H54 (cell line): ENCODE results near the gene ZNF688.
"Not testable (repeated sequence)": the region's sequence is repeated elsewhere in the genome, so short reads cannot be mapped to it uniquely, and the experiment has no call there.

Experiments used
- DNase-seq: peaks from one replicate; pipeline ENCODE4 v3.0.0; 2011; ENCODE audit warnings: low spot score, mixed read lengths; ENCODE audit not compliant: insufficient read length
- FAIRE-seq: peaks from 3 replicates; lab custom pipeline; 2011; peaks lifted over from hg19 to GRCh38; lab: Jason Lieb, UNC
- POLR2A ChIP-seq: IDR thresholded peaks from 2 replicates; pipeline ENCODE4 v1.6.1; 2011; ENCODE audit warnings: low read depth, mild to moderate bottlenecking, low read length

The ZNF688 gene

DNA sequence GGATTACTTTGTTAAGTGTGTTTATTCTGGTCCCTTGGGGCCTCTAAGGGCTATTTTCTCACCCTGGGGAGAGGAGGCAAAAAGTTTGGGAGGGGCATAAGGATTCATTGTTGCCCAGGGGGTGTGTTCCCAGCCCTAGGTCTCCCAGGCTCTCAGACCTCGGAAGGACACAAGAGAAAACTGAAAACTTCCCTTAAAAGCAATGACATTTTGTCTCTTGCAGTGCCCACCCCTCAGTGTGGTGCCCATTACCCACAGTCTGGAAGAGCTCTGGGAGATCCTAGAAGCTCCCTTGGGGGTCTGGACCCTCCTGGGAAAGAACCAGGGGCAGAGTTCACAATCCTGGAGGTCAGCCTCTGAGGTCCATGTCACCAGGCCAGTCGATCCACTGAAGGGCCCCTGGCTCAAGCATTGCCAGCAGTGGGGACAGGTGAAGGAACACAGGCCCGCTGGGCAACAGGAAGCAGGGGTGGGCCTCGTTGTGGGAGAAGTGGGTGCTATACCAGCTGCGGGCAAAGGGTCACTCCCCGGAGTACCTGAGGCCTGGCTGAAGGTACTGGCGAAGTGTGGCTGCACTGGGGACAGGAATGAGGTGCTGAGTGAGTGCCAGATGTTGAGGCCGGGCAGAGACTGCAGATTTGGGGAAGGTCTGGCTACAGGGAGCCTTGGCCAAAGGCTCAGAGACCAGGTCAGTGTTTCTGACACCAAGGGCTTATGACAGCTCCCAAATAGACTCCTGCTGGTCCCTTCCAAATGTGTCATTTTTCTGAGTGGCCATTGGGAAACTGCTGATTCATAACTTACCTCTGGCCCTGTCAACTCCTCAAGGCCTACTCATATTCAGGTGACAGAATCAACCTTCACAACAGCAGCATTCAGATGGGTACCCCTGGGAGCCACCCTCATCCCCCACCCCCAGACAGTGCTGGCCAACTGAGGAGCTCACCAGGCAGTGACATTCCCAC is 32.2 kb downstream of the ZNF688 start:
- DNase-seq (no peak), FAIRE-seq (no peak)
- no peak for TF ChIP-seq POLR2A

DNA sequence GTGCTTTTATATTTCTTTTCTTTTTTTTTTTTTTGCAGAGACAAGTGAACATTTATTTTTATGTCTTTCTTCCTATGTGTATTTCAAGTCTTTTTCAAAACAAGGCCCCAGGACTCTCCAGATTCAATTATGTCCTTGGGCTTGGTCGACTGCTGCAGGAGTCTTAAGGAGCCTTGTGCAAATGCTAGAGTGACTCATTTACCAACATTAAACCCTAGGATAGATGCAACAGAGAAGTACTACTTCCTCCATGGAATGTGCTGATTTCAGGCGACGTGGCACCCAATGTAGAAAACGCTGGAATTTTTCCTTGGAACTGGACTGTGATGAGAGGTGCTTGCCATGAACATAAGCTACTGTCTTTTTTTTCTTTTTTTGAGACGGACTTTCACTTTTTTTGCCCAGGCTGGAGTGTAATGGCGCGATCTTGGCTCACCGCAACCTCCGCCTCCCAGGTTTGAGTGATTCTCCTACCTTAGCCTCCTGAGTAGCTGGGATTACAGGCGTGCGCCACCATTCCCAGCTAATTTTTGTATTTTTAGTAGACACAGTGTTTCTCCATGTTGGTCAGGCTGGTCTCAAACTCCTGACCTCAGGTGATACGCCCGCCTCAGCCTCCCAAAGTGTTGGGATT is 35.0 kb downstream of the ZNF688 start:
- not testable (repeated sequence) for FAIRE-seq, DNase-seq

DNA sequence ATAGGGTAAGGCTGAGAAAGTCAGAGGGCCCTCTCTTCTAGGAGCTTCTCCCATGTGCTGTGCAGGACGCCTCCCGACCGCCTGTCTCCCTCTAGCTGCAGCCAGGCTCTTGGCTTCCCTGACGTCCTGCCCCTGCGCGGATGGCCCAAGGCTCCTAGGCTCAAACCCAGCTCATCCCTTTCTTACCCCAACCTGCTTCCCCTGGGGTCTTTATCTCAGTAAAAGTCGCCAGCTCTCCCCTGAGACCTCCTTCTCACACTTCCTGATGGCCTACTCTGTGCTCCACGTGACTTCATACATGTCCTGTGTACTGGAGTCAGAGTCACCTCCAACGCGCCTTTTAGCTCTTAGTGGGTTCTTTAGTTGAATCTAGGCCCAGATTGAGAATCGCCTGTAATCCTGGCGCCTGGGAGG is 35.7 kb downstream of the ZNF688 start:
- TF ChIP-seq POLR2A: no peak
- FAIRE-seq (no peak), DNase-seq (no peak)

DNA sequence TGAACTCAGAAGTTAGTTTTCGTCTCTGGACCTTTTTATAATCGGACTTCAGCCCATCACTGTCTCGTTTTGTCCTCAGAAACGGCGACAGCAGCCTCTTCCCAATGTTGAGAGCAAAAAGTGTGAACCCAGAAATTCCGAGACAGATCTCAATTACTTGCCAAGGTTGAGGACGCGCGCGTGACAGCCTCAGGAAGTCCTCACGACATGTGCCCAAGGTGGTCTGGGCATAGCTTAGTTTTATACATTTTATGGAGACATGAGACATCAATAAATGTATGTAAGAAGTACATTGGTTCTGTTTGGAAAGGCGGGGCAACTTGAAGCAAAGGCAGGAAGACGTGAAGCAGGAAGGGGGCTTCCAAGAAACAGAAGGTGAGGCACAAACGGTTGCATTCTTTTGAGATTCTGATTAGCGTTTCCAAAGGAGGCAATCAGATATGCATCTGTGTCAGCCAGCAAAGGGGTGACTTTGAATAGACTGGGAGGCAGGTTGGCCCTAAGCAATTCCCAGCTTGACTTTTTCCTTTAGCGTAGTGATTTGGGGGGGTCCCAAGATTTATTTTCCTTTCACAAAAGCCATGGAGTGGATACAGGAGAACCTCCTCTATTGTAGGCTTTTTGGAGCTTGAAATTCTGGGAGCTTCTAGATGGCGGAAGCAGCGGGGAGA is 36.3 kb downstream of the ZNF688 start:
- DNase-seq: no peak
- no peak for TF ChIP-seq POLR2A
- FAIRE-seq: no peak

DNA sequence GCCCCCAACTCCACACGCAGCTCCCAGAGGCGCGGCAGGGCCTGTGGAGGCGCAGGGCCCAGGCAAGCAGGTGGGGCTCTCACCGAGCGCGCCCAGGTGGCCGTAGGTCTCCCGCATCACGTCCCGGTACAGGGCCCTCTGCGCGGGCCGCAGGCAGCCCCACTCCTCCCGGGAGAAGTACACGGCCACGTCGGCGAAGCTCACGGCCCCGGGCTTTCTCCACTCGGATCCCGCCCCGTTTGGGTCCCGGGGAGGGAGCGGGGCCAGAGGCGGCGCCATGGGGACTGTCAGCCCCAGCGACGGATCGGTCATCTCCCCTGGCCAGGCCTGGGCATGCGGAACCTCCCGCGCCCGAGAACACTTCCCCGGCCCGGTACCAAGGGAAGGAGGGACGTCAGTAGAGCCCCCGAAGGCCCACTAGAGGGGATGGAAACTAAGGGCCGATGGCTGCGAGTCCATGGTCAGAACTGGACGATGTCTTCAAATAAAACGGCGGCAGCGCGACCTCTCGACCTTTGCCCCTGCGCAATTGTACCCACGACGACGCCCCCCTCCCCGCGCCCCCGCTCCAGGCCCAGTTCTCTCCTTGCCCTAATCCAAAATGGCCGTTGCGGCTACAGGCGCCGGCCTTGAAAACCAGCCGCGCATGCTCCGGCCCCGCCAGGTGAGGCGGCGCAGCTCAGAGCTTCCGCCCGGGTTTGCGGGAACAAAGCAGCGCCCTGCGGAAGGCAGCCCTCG is 37.0 kb downstream of the ZNF688 start, which contains the start of gene ZNF747:
ZNF747 (minus strand) TSS at position 491 of the 738 bp plus-strand sequence; CDS start at position 312, 179 bp downstream.
- peak; percentile 28; the same call in 1 of the 2 replicates for TF ChIP-seq POLR2A
- DNase-seq (peak; percentile 85), FAIRE-seq (no peak)

DNA sequence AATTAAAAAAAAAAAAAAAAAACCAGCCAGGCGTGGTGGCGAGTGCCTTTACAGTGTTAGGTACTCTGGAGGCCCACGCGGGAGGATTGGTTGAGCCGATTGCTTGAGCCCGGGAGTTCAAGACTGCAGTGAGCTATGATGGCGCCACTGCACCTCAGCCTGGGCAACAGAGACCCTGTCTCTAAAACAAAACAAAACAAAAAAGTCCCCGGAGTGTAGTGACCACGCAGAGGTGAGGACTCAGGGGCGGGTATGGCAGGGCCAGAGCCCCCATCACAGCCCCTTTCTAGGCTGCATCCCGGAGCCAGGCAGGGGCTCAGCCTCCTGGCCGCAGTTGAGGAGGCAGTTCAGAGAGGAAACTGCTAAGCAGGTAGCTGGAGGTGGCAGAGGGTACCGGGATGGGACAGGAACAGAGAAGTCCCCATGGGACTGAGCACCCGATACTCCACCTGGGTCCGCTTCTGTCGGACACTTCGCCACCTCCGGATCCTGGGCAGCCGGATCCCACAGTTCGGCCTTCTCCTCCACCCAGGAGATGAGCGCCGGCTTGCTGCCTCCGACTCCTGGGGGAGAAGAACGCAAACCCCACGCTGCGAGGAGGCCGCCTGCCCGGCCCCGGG is 37.7 kb downstream of the ZNF688 start:
- no peak for DNase-seq
- no peak for TF ChIP-seq POLR2A
- FAIRE-seq: no peak

DNA sequence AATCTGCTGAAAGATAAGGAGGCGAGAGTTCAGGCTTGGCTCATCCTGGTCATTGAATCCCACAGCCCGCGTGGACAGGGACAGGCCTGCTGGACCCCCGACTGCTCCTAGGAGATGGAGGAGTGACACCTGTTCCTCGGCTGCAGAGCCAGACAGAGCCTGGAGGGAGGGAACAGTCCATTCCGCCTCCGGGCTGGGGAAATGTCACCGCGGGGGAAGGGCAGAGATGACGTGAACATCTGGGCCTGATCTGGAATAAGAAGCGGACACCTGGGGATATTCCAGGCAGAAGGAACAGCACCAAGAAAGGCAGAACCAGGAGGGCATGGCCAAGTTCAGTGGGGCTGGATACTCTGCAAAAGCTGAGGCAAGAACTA is 38.4 kb downstream of the ZNF688 start:
- TF ChIP-seq POLR2A: no peak
- no peak for FAIRE-seq
- DNase-seq: no peak

DNA sequence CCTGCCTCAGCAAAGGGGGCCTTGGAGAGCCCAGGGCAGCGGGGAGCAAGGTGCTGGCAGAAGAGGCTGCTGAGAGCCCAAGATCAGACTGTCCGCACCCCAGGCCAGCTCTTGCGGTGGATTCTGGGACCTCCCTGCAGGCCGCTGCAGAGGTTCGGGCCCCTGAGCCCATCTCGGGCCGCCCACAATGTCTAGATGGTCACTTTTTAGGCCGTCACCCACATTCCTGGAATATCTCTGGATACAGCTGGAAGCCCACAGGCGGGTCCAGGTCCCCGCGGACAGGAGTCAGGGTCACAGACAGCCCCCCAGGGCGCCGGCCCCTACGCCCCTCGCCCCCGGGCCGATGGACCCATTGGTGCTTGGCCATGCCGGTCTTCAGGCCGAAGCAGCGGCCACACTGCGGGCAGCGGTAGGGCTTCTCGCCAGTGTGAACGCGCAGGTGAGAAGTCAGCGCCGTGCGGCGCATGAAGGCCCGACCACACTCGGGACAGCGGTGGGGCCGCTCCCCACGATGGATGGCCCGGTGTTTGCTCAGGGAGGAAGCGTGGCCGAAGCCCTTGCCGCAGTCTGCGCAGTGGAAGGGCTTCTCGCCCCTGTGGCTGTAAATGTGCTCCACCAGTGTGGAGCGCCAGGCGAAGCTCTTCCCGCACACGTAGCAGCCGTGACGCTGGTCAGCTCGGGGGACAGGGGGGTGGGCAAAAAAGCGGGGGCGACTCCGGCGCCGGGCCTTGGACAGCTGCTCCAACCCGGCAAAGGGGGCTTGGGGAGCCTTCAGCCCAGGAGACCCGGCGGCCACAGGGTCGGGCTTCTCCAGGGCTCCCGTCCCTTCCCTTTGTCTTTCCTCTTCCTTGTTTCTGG is 39.0 kb downstream of the ZNF688 start:
- DNase-seq (no peak), FAIRE-seq (no peak)
- no peak for TF ChIP-seq POLR2A

DNA sequence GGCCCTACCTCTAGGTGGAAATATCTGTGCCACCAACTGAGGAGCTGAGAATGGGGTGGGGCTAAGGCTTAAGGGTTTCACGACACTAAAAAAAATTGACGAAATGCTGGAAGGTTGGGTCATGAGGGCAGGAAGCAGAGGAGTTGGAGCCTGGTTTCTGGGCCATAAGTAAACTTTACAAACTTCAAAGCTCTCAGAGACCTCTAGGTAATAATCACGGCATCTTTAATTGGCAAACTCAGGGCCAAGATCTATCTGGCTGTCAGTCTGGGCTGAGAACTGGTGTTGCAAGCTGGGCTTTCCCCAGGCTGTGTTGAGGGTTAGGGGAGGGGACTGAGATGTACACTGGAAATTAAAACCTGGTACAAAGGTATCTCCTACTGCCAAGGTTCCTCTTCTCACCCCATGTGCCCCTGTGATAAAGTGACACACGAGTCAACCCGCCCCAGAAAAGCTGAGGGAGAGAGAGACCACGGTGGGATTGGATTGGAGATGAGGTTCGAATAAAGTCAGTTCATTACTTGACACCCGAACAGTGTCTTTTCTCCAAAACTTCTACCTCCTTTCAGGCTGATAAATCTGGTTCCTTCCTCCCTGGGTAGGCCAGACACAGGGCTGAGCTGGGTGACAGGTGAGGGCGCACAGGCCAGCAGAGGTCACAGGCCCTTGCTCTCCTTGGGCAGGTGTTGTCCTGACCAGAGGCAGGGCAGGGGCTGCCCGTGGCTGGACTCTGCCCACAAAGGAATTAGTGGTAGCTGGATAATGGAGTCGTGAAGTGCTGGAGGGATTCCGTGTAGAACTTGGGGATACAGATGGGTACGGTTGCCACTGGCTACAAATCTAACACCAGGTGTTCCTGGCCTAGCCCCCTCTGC is 41.1 kb downstream of the ZNF688 start:
- FAIRE-seq (no peak), DNase-seq (no peak)
- no peak for TF ChIP-seq POLR2A

DNA sequence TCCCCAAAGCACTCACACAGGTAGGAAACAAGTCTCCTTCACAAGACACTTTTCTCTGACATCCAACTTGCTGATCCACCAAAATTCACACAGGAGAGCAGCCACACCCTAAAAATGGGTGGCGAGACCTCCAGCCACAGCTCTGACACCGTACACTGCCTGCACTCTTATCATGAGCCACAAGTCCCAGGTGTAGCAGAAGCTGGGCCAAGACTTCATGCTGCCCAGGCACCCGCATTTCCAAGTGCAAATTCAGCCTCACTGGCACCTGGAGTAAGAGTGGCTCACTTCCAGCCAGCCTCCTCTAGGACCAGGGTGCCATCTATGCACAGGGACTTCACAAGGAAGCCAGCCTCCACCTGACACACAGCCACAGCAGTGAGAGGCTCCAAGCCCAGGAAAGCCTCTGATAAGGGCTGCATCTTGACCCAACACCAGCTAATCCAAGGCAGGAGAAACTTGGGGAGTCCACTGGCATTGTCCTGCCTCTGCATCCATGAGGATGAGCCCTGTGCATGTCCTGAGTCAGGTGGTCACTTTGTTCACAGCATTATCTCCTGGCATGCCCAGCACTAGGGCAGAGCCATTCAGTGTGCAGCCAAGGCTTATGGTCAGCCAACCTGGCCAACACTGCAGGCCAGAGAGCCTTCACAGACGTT is 42.6 kb downstream of the ZNF688 start:
- TF ChIP-seq POLR2A: no peak
- FAIRE-seq: no peak
- no peak for DNase-seq
